ENCODE measurements around the gene CYB5R2. TPM values are rescaled to one million over a fixed set of nuclear protein-coding genes. Genes with fewer than 3 reads are reported as not detected.

Gene CYB5R2
- total RNA-seq, 1 donor from 2014 or later, result 25.9 TPM

- intact Hi-C loops (cut with micrococcal nuclease), result no loop called here
- Mint-ChIP-seq H3K27me3 (no peaks in the 10 kb centered on the region), H3K4me3 (no peak overlapping the region), H3K36me3 (ENCODE audit: low read depth) (peaks cover 98% of the 10 kb centered on the region), H3K4me1 (peaks cover 10% of the 10 kb centered on the region), H3K9me3 (no peaks in the 10 kb centered on the region), H3K27ac (no peak overlapping the region)
- DNase-seq (no peak), ATAC-seq (ENCODE audit: low read depth) (no peak)
- TF ChIP-seq, protein P1, sequence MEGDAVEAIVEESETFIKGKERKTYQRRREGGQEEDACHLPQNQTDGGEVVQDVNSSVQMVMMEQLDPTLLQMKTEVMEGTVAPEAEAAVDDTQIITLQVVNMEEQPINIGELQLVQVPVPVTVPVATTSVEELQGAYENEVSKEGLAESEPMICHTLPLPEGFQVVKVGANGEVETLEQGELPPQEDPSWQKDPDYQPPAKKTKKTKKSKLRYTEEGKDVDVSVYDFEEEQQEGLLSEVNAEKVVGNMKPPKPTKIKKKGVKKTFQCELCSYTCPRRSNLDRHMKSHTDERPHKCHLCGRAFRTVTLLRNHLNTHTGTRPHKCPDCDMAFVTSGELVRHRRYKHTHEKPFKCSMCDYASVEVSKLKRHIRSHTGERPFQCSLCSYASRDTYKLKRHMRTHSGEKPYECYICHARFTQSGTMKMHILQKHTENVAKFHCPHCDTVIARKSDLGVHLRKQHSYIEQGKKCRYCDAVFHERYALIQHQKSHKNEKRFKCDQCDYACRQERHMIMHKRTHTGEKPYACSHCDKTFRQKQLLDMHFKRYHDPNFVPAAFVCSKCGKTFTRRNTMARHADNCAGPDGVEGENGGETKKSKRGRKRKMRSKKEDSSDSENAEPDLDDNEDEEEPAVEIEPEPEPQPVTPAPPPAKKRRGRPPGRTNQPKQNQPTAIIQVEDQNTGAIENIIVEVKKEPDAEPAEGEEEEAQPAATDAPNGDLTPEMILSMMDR (IDR thresholded peaks at IDR 0.05), result no peak
- CTCF ChIA-PET, result no interaction called here
- POLR2A ChIA-PET, result no interaction called here
These were observed 37.6 kb downstream of the CYB5R2 start for GRCh38 chr11:7635708-7636107.

- POLR2A ChIA-PET, result no interaction called here
- intact Hi-C loops (cut with micrococcal nuclease), result no loop called here
- TF ChIP-seq, protein P1 (IDR thresholded peaks at IDR 0.05), result no peak
- ATAC-seq (ENCODE audit: low read depth) (no peak), DNase-seq (no peak)
- no peaks in the 10 kb centered on the region for H3K9me3 Mint-ChIP-seq
- no peak overlapping the region for H3K4me3 Mint-ChIP-seq
- CTCF ChIA-PET, result no interaction called here
- H3K27me3 Mint-ChIP-seq, result no peaks in the 10 kb centered on the region
- peaks cover 10% of the 10 kb centered on the region for H3K4me1 Mint-ChIP-seq
- peaks cover 98% of the 10 kb centered on the region for H3K36me3 Mint-ChIP-seq (ENCODE audit: low read depth)
- H3K27ac Mint-ChIP-seq, result no peak overlapping the region
These were observed 38.2 kb downstream of the CYB5R2 start for GRCh38 chr11:7635137-7635536.

DNA sequence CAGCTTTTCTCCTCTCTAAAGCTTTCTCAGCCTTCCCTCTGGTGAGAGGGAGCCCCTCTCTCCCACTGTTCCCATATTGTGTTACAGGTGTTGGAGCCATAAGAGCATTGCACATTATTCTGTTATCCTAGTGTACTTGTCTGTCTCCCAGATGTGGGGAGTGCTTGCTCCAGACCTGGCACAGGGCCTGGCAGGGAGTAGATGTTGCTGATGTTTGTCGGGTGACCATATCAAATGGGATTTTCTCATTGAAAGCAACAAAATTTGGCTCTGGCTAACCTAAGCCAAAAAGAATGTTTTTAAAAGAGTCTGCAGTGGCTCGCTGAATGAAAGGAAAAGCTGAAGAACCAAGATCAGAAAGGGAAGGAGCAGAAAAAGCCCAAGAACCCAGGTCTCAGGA, 41.1 kb downstream of the CYB5R2 start:
- no peak for ATAC-seq (ENCODE audit: low read depth)
- TF ChIP-seq, protein P1 (IDR thresholded peaks at IDR 0.05), result no peak
- POLR2A ChIA-PET, result no interaction called here
- H3K27ac Mint-ChIP-seq, result no peak overlapping the region
- intact Hi-C loops (cut with micrococcal nuclease), result no loop called here
- H3K27me3 Mint-ChIP-seq, result no peaks in the 10 kb centered on the region
- CTCF ChIA-PET, result no interaction called here
- no peaks in the 10 kb centered on the region for H3K9me3 Mint-ChIP-seq
- no peak for DNase-seq
- no peaks in the 10 kb centered on the region for H3K4me1 Mint-ChIP-seq
- peaks cover 96% of the 10 kb centered on the region for H3K36me3 Mint-ChIP-seq (ENCODE audit: low read depth)
- no peak overlapping the region for H3K4me3 Mint-ChIP-seq

GRCh38 chr11:7630002-7630401, 43.3 kb downstream of the CYB5R2 start:
- Mint-ChIP-seq H3K9me3 (no peaks in the 10 kb centered on the region), H3K27ac (no peak overlapping the region), H3K4me1 (no peaks in the 10 kb centered on the region), H3K36me3 (ENCODE audit: low read depth) (peaks cover 96% of the 10 kb centered on the region), H3K27me3 (no peaks in the 10 kb centered on the region), H3K4me3 (no peak overlapping the region)
- CTCF ChIA-PET, result no interaction called here
- POLR2A ChIA-PET, result no interaction called here
- DNase-seq (no peak), ATAC-seq (ENCODE audit: low read depth) (no peak)
- TF ChIP-seq, protein P1 (IDR thresholded peaks at IDR 0.05), result no peak
- intact Hi-C loops (cut with micrococcal nuclease), result no loop called here

GRCh38 chr11:7628660-7629059, 44.6 kb downstream of the CYB5R2 start:
- POLR2A ChIA-PET, result no interaction called here
- no peak overlapping the region for H3K4me3 Mint-ChIP-seq
- H3K4me1 Mint-ChIP-seq, result no peaks in the 10 kb centered on the region
- no peak overlapping the region for H3K27ac Mint-ChIP-seq
- H3K9me3 Mint-ChIP-seq, result no peaks in the 10 kb centered on the region
- CTCF ChIA-PET, result no interaction called here
- DNase-seq (no peak), ATAC-seq (ENCODE audit: low read depth) (no peak)
- peaks cover 94% of the 10 kb centered on the region for H3K36me3 Mint-ChIP-seq (ENCODE audit: low read depth)
- no peaks in the 10 kb centered on the region for H3K27me3 Mint-ChIP-seq
- TF ChIP-seq, protein P1 (IDR thresholded peaks at IDR 0.05), result no peak
- intact Hi-C loops (cut with micrococcal nuclease), result no loop called here

Data from activated B cell treated with CpG ODN at 0.5 μM for 24 hours (primary cell).